Keratinocyte (primary cell): Measurements from ENCODE around the gene PLB1. TPM values are rescaled to one million over a fixed set of nuclear protein-coding genes. Genes with fewer than 3 reads are reported as not detected.

ENCODE experiments used
- DNase-seq: peaks from one replicate; pipeline ENCODE4 v3.0.0-alpha.2; 2011; ENCODE audit warnings: low read depth, missing footprints, low spot score
- FAIRE-seq: peaks from 2 replicates; lab custom pipeline; 2011; peaks lifted over from hg19 to GRCh38; lab: Jason Lieb, UNC
- H2AFZ ChIP-seq: 2 replicates; pipeline ENCODE4 v1.6.0; 2012; ENCODE audit warnings: low read length, control low read depth, inconsistent platforms; ENCODE audit not compliant: control insufficient read depth
- H3K27ac ChIP-seq: 2 replicates; pipeline ENCODE4 v1.5.1; 2011; ENCODE audit warnings: low read length; ENCODE audit not compliant: control insufficient read depth, insufficient read depth
- H3K27me3 ChIP-seq: 3 replicates; pipeline ENCODE4 v1.6.0; 2011; ENCODE audit warnings: low read length; ENCODE audit not compliant: control insufficient read depth, insufficient read depth; ENCODE audit errors: extremely low read depth
- H3K36me3 ChIP-seq, 2 experiments: 2 replicates in 1 of 2; 3 replicates in 1 of 2; pipeline ENCODE4 v1.5.1; 2011; ENCODE audit warnings: low read length in 2 of 2, mild to moderate bottlenecking in 1 of 2; ENCODE audit not compliant: control insufficient read depth in 2 of 2, insufficient read depth in 2 of 2; ENCODE audit errors: extremely low read depth in 1 of 2
- H3K4me1 ChIP-seq: 3 replicates; pipeline ENCODE4 v1.5.1; 2011; ENCODE audit warnings: low read length; ENCODE audit not compliant: control insufficient read depth, insufficient read depth; ENCODE audit errors: extremely low read depth
- H3K4me2 ChIP-seq: 3 replicates; pipeline ENCODE4 v1.6.0; 2011; ENCODE audit warnings: low read depth, low read length; ENCODE audit not compliant: control insufficient read depth, insufficient read depth; ENCODE audit errors: extremely low read depth
- H3K4me3 ChIP-seq, 3 experiments: fragments of 200-600 bp in 1 of 3; sonication (generic) in 1 of 3; 2 replicates in 2 of 3; 3 replicates in 1 of 3; pipeline ENCODE4 v1.5.1; 2011 to 2016; ENCODE audit warnings: low read length in 3 of 3, mild to moderate bottlenecking in 3 of 3, control low read depth in 2 of 3, inconsistent platforms in 1 of 3, low read depth in 1 of 3, mixed read lengths in 1 of 3, mixed run types in 1 of 3, moderate library complexity in 1 of 3; ENCODE audit not compliant: control insufficient read depth in 2 of 3, insufficient read depth in 2 of 3; ENCODE audit errors: extremely low read depth in 1 of 3
- H3K79me2 ChIP-seq: 2 replicates; pipeline ENCODE4 v1.6.0; 2012; ENCODE audit warnings: low read length; ENCODE audit not compliant: control insufficient read depth, insufficient read depth
- H3K9ac ChIP-seq: 3 replicates; pipeline ENCODE4 v1.6.0; 2011; ENCODE audit warnings: low read length; ENCODE audit not compliant: control insufficient read depth, insufficient read depth; ENCODE audit errors: extremely low read depth
- H3K9me1 ChIP-seq: 3 replicates; pipeline ENCODE4 v1.6.0; 2011; ENCODE audit warnings: low read length; ENCODE audit not compliant: control insufficient read depth, insufficient read depth; ENCODE audit errors: extremely low read depth
- H3K9me3 ChIP-seq: 2 replicates; pipeline ENCODE4 v1.5.1; 2012; ENCODE audit warnings: low read depth, low read length; ENCODE audit not compliant: control insufficient read depth
- H4K20me1 ChIP-seq: 3 replicates; pipeline ENCODE4 v1.6.0; 2011; ENCODE audit warnings: low read length; ENCODE audit not compliant: control insufficient read depth, insufficient read depth; ENCODE audit errors: extremely low read depth
- EZH2 ChIP-seq: IDR thresholded peaks from one replicate; pipeline ENCODE4 v1.6.1; 2012; ENCODE audit warnings: inconsistent platforms, mild to moderate bottlenecking, low read length, moderate library complexity
- dilution Hi-C: fragments of 300-500 bp; cut with MboI; formaldehyde crosslinking; loops from one replicate; pipeline ENCODE4 v1.7.0; 2020; ENCODE audit warnings: low sequenced_read_pairs; ENCODE audit not compliant: extremely low pct_ligation_motif_present
- polyA plus RNA-seq, 5 experiments: library from polyadenylated mRNA; depleted of rRNA in 3 of 5; stranded (reverse) in 3 of 5; stranded (forward) in 1 of 5; unstranded in 1 of 5; fragments of >200 nt; gene quantifications; 1 replicate in 1 of 5; 2 replicates in 3 of 5; 3 replicates in 1 of 5; pipeline versions ENCODE4 v1.2.1 to v1.2.3, GENCODE V29; 2011 to 2012; ENCODE audit warnings: missing spikeins in 2 of 5, low read depth in 1 of 5, low replicate concordance in 1 of 5
- TF ChIP-seq, protein P1 (sequence below), 3 experiments: IDR thresholded peaks in 1 of 3; conservative IDR thresholded peaks in 1 of 3; optimal IDR thresholded peaks in 1 of 3; 2 replicates in 2 of 3; 3 replicates in 1 of 3; pipeline versions ENCODE3 to v1.5.1; 2011; ENCODE audit warnings: low read length in 3 of 3, mild to moderate bottlenecking in 3 of 3, moderate library complexity in 2 of 3, control low read depth in 1 of 3, inconsistent platforms in 1 of 3; ENCODE audit not compliant: insufficient read depth in 2 of 3; ENCODE audit errors: extremely low read depth in 1 of 3

PLB1 gene
- polyA plus RNA-seq, 1 donor (not counting 4 experiments of a cell fraction or from before 2014, with no cell fraction given) = 6.7 TPM

DNA sequence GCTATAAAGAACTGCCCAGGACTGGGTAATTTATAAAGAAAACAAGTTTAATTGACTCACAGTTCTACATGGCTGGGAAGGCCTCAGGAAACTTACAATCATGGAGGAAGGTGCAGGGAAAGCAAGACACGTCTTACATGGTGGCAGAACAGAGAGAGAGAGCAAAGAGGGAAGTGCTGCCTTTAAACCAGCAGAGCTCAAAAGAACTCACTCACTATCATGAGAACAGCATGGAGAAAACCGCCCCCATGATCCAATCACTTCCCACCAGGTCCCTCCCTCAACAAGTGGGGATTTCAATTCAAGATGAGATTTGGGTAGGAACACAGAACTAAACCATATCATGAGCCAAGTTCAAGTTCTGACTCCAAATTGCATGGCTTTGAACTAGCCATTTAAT is 193.0 kb downstream of the PLB1 start:
- DNase-seq = no peak
- Histone ChIP-seq H3K4me1 (no peaks in the 10 kb centered on the region), H3K27ac (no peak overlapping the region), H3K9me1 (no peaks in the 10 kb centered on the region), H3K4me2 (no peak overlapping the region), H3K27me3 (no peaks in the 10 kb centered on the region), H2AFZ (no peak overlapping the region), H3K36me3 (no peaks in the 10 kb centered on the region), H4K20me1 (no peaks in the 10 kb centered on the region), H3K79me2 (no peaks in the 10 kb centered on the region), H3K4me3 (no peak overlapping the region), H3K9me3 (no peaks in the 10 kb centered on the region), H3K9ac (no peak overlapping the region)
- dilution Hi-C loops = no loop called here
- FAIRE-seq = no peak
- TF ChIP-seq, protein P1, sequence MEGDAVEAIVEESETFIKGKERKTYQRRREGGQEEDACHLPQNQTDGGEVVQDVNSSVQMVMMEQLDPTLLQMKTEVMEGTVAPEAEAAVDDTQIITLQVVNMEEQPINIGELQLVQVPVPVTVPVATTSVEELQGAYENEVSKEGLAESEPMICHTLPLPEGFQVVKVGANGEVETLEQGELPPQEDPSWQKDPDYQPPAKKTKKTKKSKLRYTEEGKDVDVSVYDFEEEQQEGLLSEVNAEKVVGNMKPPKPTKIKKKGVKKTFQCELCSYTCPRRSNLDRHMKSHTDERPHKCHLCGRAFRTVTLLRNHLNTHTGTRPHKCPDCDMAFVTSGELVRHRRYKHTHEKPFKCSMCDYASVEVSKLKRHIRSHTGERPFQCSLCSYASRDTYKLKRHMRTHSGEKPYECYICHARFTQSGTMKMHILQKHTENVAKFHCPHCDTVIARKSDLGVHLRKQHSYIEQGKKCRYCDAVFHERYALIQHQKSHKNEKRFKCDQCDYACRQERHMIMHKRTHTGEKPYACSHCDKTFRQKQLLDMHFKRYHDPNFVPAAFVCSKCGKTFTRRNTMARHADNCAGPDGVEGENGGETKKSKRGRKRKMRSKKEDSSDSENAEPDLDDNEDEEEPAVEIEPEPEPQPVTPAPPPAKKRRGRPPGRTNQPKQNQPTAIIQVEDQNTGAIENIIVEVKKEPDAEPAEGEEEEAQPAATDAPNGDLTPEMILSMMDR (optimal IDR thresholded peaks at IDR 0.05 in 1 of 3, IDR thresholded peaks at IDR 0.05 in 1 of 3, conservative IDR thresholded peaks at IDR 0.05 in 1 of 3; ENCODE audit: extremely low read depth in 1 of 3, insufficient read depth in 2 of 3, low read length in 3 of 3) = no peak
- TF ChIP-seq EZH2 = no peak

DNA sequence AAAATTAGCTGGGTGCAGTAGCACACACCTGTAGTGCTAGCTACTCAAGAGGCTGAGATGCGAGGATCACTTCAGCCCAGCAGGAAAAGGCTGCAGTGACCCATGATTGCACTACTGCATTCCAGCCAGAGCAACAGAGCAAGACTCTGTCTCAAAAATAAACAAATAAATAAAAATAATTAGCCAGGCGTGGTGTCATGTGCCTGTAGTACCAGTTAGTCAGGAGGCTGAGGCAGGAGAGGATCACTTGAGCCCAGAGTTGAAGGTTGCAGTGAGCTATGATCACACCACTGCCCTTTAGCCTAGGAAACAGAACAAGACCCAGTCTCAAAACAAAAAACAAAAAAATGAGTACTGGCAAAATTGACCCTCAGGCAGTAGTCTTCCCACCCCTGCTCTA is 193.9 kb downstream of the PLB1 start:
- no peaks in the 10 kb centered on the region for H3K4me1 ChIP-seq
- no peak overlapping the region for H3K27ac ChIP-seq
- DNase-seq (no peak), FAIRE-seq (no peak)
- no peak overlapping the region for H3K4me3 ChIP-seq
- no peaks in the 10 kb centered on the region for H3K9me3 ChIP-seq
- no peak overlapping the region for H2AFZ ChIP-seq
- H4K20me1 ChIP-seq = no peaks in the 10 kb centered on the region
- H3K36me3 ChIP-seq = no peaks in the 10 kb centered on the region
- H3K79me2 ChIP-seq = no peaks in the 10 kb centered on the region
- no peak overlapping the region for H3K9ac ChIP-seq
- dilution Hi-C loops = no loop called here
- H3K27me3 ChIP-seq = no peaks in the 10 kb centered on the region
- H3K9me1 ChIP-seq = no peaks in the 10 kb centered on the region
- H3K4me2 ChIP-seq = no peak overlapping the region
- TF ChIP-seq, protein P1 (optimal IDR thresholded peaks at IDR 0.05 in 1 of 3, IDR thresholded peaks at IDR 0.05 in 1 of 3, conservative IDR thresholded peaks at IDR 0.05 in 1 of 3; ENCODE audit: extremely low read depth in 1 of 3, insufficient read depth in 2 of 3, low read length in 3 of 3) = no peak
- no peak for TF ChIP-seq EZH2
